Ishikawa (cell line): Measurements from ENCODE around the gene PLEKHG1.

Experiments
- CEBPB ChIP-seq: IDR thresholded peaks from 2 replicates; pipeline ENCODE4 v1.6.1; 2012
- CREB1 ChIP-seq: IDR thresholded peaks from 2 replicates; pipeline ENCODE4 v1.6.1; 2012; ENCODE audit warnings: low read depth
- EGR1 ChIP-seq: IDR thresholded peaks from 2 replicates; pipeline ENCODE4 v1.6.1; 2012
- EP300 ChIP-seq: IDR thresholded peaks from 2 replicates; pipeline ENCODE4 v1.6.1; 2012; ENCODE audit warnings: borderline replicate concordance
- FOXM1 ChIP-seq: IDR thresholded peaks from 2 replicates; pipeline ENCODE4 v1.6.1; 2012; ENCODE audit warnings: low read depth, borderline replicate concordance
- MAX ChIP-seq: IDR thresholded peaks from 2 replicates; pipeline ENCODE4 v1.6.1; 2012
- NFIC ChIP-seq: IDR thresholded peaks from 2 replicates; pipeline ENCODE4 v1.6.1; 2012
- RAD21 ChIP-seq: IDR thresholded peaks from 2 replicates; pipeline ENCODE4 v1.6.1; 2012; ENCODE audit warnings: low read depth
- REST ChIP-seq: IDR thresholded peaks from 2 replicates; pipeline ENCODE4 v1.6.1; 2012; ENCODE audit warnings: low read depth, mild to moderate bottlenecking
- TAF1 ChIP-seq: IDR thresholded peaks from 2 replicates; pipeline ENCODE4 v1.6.1; 2012; ENCODE audit warnings: low read depth, mild to moderate bottlenecking
- TCF12 ChIP-seq: IDR thresholded peaks from 2 replicates; pipeline ENCODE4 v1.6.1; 2012; ENCODE audit warnings: low read depth
- TEAD4 ChIP-seq: IDR thresholded peaks from 2 replicates; pipeline ENCODE4 v1.6.1; 2012
- USF1 ChIP-seq: IDR thresholded peaks from 2 replicates; pipeline ENCODE4 v1.6.1; 2012
- YY1 ChIP-seq: IDR thresholded peaks from 2 replicates; pipeline ENCODE4 v1.6.1; 2012; ENCODE audit warnings: low read depth
- ZBTB7A ChIP-seq: IDR thresholded peaks from 2 replicates; pipeline ENCODE4 v1.6.1; 2012; ENCODE audit warnings: low read depth

The PLEKHG1 gene

GRCh38 chr6:150624191-150624590 lies 24.5 kb downstream of the PLEKHG1 start:
- TF ChIP-seq TEAD4 (no peak), TAF1 (no peak), NFIC (no peak), FOXM1 (no peak), ZBTB7A (no peak), CREB1 (no peak), USF1 (no peak), YY1 (no peak), EP300 (no peak), RAD21 (no peak), REST (no peak), CEBPB (no peak), EGR1 (no peak), TCF12 (no peak), MAX (no peak)

- TF ChIP-seq YY1: no peak
- no peak for TF ChIP-seq TCF12
- no peak for TF ChIP-seq CREB1
- TF ChIP-seq ZBTB7A: no peak
- TF ChIP-seq REST: no peak
- no peak for TF ChIP-seq USF1
- TF ChIP-seq MAX: no peak
These were observed 26.2 kb downstream of the PLEKHG1 start for GRCh38 chr6:150625927-150626326.

- TF ChIP-seq MAX (no peak), CREB1 (no peak), YY1 (no peak), USF1 (no peak), EP300 (no peak)
These were observed 27.5 kb downstream of the PLEKHG1 start for GRCh38 chr6:150627154-150627553.

GRCh38 chr6:150627585-150628025 lies 27.9 kb downstream of the PLEKHG1 start:
- TF ChIP-seq MAX: no peak
- TF ChIP-seq FOXM1: no peak
- no peak for TF ChIP-seq TEAD4
- no peak for TF ChIP-seq YY1
- no peak for TF ChIP-seq EP300
- no peak for TF ChIP-seq USF1
- TF ChIP-seq TCF12: no peak
- no peak for TF ChIP-seq EGR1
- TF ChIP-seq REST: no peak
- TF ChIP-seq RAD21: no peak
- TF ChIP-seq NFIC: no peak
- TF ChIP-seq CREB1: no peak
- no peak for TF ChIP-seq CEBPB
- no peak for TF ChIP-seq TAF1
- no peak for TF ChIP-seq ZBTB7A
